HepG2 (cell line): ENCODE data around the gene LRRC19. TPM values are rescaled to one million over a fixed set of nuclear protein-coding genes. Genes with fewer than 3 reads are reported as not detected.

ENCODE experiments used
- ATM ChIP-seq: fragments of 450-650 bp; IDR thresholded peaks from 2 replicates; pipeline ENCODE4 v1.7.1; 2017; ENCODE audit warnings: mild to moderate bottlenecking, borderline replicate concordance
- CBX5 ChIP-seq: sonication (generic); formaldehyde crosslinking; IDR thresholded peaks from 2 replicates; pipeline ENCODE4 v1.4.0; 2020; ENCODE audit warnings: missing genetic modification reagents, borderline replicate concordance
- CREB1 ChIP-seq, 2 experiments: fragments of 450-650 bp in 1 of 2; IDR thresholded peaks; 2 replicates each; pipeline ENCODE4 v1.6.1; 2016 to 2017; ENCODE audit warnings: control low read depth in 1 of 2, mild to moderate bottlenecking in 1 of 2, missing compliant biosample characterization in 1 of 2, missing genetic modification characterization in 1 of 2
- GATAD2A ChIP-seq: IDR thresholded peaks from 2 replicates; pipeline ENCODE4 v1.6.1; 2016
- KDM2A ChIP-seq: sonication (generic); formaldehyde crosslinking; IDR thresholded peaks from 2 replicates; pipeline ENCODE4 v1.4.0; 2020; ENCODE audit warnings: low read depth, missing genetic modification reagents, borderline replicate concordance
- SP2 ChIP-seq: sonication (generic); formaldehyde crosslinking; IDR thresholded peaks from 2 replicates; pipeline ENCODE4 v1.5.1; 2020; ENCODE audit warnings: mild to moderate bottlenecking, missing genetic modification reagents
- SP4 ChIP-seq: sonication (generic); formaldehyde crosslinking; IDR thresholded peaks from 2 replicates; pipeline ENCODE4 v1.8.1; 2023; ENCODE audit warnings: mild to moderate bottlenecking, missing genetic modification reagents
- TBX3 ChIP-seq: fragments of 450-650 bp; IDR thresholded peaks from 2 replicates; pipeline ENCODE4 v1.6.1; 2017; ENCODE audit warnings: antibody characterized with exemption, mild to moderate bottlenecking, inconsistent platforms, borderline replicate concordance
- THYN1 ChIP-seq: sonication (generic); formaldehyde crosslinking; IDR thresholded peaks from 2 replicates; pipeline ENCODE4 v1.8.1; 2023; ENCODE audit warnings: low read depth, mild to moderate bottlenecking, moderate library complexity, missing genetic modification reagents, borderline replicate concordance
- ZMYM2 ChIP-seq: sonication (generic); formaldehyde crosslinking; IDR thresholded peaks from 2 replicates; pipeline ENCODE4 v1.8.0; 2022; ENCODE audit warnings: mild to moderate bottlenecking, missing genetic modification reagents
- ZNF333 ChIP-seq: sonication (generic); formaldehyde crosslinking; IDR thresholded peaks from 2 replicates; pipeline ENCODE4 v1.4.0; 2020; ENCODE audit warnings: mild to moderate bottlenecking, missing genetic modification reagents, borderline replicate concordance
- ZNF772 ChIP-seq: sonication (generic); formaldehyde crosslinking; IDR thresholded peaks from 2 replicates; pipeline ENCODE4 v1.5.0; 2020; ENCODE audit warnings: mild to moderate bottlenecking, missing genetic modification reagents
- polyA plus RNA-seq, 8 experiments: library from polyadenylated mRNA; depleted of rRNA in 3 of 8; stranded (reverse) in 7 of 8; unstranded in 1 of 8; fragments of >200 nt; fragmentation: Illumina TruSeq in 4 of 8; extraction: Trizol in 4 of 8; gene quantifications; 2 replicates each; pipeline versions ENCODE4 v1.2.1 to v1.2.3, GENCODE V29; 2011 to 2016; ENCODE audit warnings: low read depth in 4 of 8, missing spikeins in 1 of 8, mixed read lengths in 1 of 8; ENCODE audit not compliant: insufficient read depth in 1 of 8
- total RNA-seq, 5 experiments: library from RNA; depleted of rRNA; stranded (reverse); fragments of >200 nt; fragmentation: Illumina TruSeq; extraction: Trizol; gene quantifications; 2 replicates each; pipeline ENCODE4 v1.2.3, GENCODE V29; 2016; ENCODE audit warnings: low read depth in 1 of 5
- TF ChIP-seq, protein P1 (sequence below): IDR thresholded peaks from 2 replicates; pipeline ENCODE4 v1.6.1; 2016; ENCODE audit warnings: low read depth, control low read depth
- TF ChIP-seq, protein P2 (sequence below): sonication (generic); formaldehyde crosslinking; IDR thresholded peaks from 2 replicates; pipeline ENCODE4 v1.8.0; 2023; ENCODE audit warnings: mild to moderate bottlenecking, missing genetic modification reagents
- TF ChIP-seq, protein P3 (sequence below): sonication (generic); formaldehyde crosslinking; IDR thresholded peaks from 2 replicates; pipeline ENCODE4 v1.4.0; 2020; ENCODE audit warnings: missing genetic modification reagents
- TF ChIP-seq, protein P4 (sequence below): IDR thresholded peaks from 2 replicates; pipeline ENCODE4 v1.6.1; 2016; ENCODE audit warnings: missing compliant biosample characterization, missing genetic modification reagents, borderline replicate concordance
- TF ChIP-seq, protein P5 (sequence below): sonication (generic); formaldehyde crosslinking; IDR thresholded peaks from 2 replicates; pipeline ENCODE4 v1.9.0; 2021; ENCODE audit warnings: mild to moderate bottlenecking, missing genetic modification reagents

LRRC19 gene
- total and polyA plus RNA-seq, 2 of the 13 experiments (the other 11 are each of a cell fraction or from before 2014, with no cell fraction given) = not detected

DNA sequence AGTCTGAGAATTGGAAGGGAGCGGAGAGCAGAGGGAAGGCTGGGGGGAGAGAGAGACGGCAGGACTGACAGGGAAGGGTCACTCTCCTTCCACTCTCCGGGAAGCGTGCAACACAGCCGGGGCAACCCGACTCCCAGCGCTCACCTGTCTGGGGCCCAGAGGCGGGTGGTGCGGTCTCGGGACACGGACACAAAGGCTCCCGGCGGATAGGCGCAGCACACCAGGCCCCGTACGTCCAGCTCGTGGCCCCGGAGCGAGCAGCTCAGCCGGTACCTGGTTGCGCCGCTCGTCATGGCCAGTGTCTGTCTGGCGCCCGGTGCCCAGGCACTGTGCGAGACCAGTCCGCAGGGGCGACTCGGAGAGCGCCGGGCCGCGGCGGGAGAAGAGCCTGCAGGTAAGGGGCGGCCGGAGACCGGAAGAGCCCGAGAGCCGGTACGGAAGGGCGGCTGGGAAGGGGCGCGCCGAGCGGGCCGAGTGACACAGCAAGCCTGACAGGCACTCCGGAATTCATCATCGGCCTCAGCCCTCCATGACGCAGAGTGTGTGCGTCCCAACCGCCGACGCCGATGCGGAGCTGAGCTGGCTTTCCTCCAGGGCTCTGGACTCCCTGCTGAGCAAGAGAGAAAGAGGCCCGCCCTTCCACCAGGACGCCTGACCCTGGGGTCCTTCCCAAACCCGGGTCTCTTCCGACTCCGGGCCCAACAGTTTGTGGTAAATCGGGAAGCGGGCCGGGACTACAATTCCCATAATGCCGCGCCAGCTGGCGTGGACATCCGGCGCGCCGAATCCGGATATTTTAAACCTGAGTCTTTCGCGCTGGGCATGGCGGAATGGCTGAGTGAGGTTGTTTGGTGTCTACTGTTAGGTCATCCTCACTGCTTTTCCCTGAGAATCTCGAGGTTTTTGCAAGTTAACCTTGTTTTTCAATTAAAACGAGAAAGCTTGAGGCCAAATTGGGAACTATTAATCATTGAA is 58.4 kb downstream of the LRRC19 start, which contains the start of gene PLAA (continued):
- TF ChIP-seq KDM2A = peak; percentile 92; the same call in 1 of the 2 replicates
- no peak for TF ChIP-seq CBX5 (CRISPR knock-in tag)
- TF ChIP-seq GATAD2A (CRISPR knock-in tag) = peak; percentile 35; the same call in 1 of the 2 replicates
- TF ChIP-seq, protein P1, sequence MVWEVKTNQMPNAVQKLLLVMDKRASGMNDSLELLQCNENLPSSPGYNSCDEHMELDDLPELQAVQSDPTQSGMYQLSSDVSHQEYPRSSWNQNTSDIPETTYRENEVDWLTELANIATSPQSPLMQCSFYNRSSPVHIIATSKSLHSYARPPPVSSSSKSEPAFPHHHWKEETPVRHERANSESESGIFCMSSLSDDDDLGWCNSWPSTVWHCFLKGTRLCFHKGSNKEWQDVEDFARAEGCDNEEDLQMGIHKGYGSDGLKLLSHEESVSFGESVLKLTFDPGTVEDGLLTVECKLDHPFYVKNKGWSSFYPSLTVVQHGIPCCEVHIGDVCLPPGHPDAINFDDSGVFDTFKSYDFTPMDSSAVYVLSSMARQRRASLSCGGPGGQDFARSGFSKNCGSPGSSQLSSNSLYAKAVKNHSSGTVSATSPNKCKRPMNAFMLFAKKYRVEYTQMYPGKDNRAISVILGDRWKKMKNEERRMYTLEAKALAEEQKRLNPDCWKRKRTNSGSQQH (CRISPR knock-in tag) = no peak
- TF ChIP-seq SP2 (CRISPR knock-in tag) = peak; percentile 76
- TF ChIP-seq, protein P2, sequence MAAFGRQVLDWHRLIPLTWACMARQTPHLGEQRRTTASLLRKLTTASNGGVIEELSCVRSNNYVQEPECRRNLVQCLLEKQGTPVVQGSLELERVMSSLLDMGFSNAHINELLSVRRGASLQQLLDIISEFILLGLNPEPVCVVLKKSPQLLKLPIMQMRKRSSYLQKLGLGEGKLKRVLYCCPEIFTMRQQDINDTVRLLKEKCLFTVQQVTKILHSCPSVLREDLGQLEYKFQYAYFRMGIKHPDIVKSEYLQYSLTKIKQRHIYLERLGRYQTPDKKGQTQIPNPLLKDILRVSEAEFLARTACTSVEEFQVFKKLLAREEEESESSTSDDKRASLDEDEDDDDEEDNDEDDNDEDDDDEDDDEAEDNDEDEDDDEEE = no peak
- peak; percentile 77; the same call in 1 of the 2 replicates for TF ChIP-seq ZNF333 (CRISPR knock-in tag)
- TF ChIP-seq SP4 (CRISPR knock-in tag) = peak; percentile 48; the same call in 1 of the 2 replicates
- no peak for TF ChIP-seq ZMYM2 (CRISPR knock-in tag)
- TF ChIP-seq, protein P3, sequence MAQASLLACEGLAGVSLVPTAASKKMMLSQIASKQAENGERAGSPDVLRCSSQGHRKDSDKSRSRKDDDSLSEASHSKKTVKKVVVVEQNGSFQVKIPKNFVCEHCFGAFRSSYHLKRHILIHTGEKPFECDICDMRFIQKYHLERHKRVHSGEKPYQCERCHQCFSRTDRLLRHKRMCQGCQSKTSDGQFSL = no peak
- TF ChIP-seq, protein P4, sequence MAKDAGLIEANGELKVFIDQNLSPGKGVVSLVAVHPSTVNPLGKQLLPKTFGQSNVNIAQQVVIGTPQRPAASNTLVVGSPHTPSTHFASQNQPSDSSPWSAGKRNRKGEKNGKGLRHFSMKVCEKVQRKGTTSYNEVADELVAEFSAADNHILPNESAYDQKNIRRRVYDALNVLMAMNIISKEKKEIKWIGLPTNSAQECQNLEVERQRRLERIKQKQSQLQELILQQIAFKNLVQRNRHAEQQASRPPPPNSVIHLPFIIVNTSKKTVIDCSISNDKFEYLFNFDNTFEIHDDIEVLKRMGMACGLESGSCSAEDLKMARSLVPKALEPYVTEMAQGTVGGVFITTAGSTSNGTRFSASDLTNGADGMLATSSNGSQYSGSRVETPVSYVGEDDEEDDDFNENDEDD (CRISPR knock-in tag) = peak; percentile 94; the same call in 1 of the 2 replicates
- peak; percentile 97 for TF ChIP-seq CREB1 (IDR thresholded peaks at IDR 0.05)
- TF ChIP-seq CREB1 (CRISPR knock-in tag; IDR thresholded peaks at IDR 0.05) = peak; percentile 99
- no peak for TF ChIP-seq ATM
- TF ChIP-seq THYN1 = no peak
- TF ChIP-seq, protein P5, sequence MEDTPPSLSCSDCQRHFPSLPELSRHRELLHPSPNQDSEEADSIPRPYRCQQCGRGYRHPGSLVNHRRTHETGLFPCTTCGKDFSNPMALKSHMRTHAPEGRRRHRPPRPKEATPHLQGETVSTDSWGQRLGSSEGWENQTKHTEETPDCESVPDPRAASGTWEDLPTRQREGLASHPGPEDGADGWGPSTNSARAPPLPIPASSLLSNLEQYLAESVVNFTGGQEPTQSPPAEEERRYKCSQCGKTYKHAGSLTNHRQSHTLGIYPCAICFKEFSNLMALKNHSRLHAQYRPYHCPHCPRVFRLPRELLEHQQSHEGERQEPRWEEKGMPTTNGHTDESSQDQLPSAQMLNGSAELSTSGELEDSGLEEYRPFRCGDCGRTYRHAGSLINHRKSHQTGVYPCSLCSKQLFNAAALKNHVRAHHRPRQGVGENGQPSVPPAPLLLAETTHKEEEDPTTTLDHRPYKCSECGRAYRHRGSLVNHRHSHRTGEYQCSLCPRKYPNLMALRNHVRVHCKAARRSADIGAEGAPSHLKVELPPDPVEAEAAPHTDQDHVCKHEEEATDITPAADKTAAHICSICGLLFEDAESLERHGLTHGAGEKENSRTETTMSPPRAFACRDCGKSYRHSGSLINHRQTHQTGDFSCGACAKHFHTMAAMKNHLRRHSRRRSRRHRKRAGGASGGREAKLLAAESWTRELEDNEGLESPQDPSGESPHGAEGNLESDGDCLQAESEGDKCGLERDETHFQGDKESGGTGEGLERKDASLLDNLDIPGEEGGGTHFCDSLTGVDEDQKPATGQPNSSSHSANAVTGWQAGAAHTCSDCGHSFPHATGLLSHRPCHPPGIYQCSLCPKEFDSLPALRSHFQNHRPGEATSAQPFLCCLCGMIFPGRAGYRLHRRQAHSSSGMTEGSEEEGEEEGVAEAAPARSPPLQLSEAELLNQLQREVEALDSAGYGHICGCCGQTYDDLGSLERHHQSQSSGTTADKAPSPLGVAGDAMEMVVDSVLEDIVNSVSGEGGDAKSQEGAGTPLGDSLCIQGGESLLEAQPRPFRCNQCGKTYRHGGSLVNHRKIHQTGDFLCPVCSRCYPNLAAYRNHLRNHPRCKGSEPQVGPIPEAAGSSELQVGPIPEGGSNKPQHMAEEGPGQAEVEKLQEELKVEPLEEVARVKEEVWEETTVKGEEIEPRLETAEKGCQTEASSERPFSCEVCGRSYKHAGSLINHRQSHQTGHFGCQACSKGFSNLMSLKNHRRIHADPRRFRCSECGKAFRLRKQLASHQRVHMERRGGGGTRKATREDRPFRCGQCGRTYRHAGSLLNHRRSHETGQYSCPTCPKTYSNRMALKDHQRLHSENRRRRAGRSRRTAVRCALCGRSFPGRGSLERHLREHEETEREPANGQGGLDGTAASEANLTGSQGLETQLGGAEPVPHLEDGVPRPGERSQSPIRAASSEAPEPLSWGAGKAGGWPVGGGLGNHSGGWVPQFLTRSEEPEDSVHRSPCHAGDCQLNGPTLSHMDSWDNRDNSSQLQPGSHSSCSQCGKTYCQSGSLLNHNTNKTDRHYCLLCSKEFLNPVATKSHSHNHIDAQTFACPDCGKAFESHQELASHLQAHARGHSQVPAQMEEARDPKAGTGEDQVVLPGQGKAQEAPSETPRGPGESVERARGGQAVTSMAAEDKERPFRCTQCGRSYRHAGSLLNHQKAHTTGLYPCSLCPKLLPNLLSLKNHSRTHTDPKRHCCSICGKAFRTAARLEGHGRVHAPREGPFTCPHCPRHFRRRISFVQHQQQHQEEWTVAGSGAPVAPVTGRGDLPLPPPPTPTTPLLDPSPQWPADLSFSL = no peak
- TF ChIP-seq ZNF772 (CRISPR knock-in tag) = peak; percentile 37; the same call in 1 of the 2 replicates
- no peak for TF ChIP-seq TBX3
